ENCODE results near the gene ZDHHC13. TPM values are rescaled to one million over a fixed set of nuclear protein-coding genes. Genes with fewer than 3 reads are reported as not detected.
A peak's percentile ranks its signal among the peaks of the same experiment; 100 is the strongest.

Gene ZDHHC13
- total and polyA plus RNA-seq, 9 of the 15 experiments (the other 6 are each of a cell fraction or from before 2014, with no cell fraction given), result 4.7 to 18.6 (median 10.0) TPM

DNA sequence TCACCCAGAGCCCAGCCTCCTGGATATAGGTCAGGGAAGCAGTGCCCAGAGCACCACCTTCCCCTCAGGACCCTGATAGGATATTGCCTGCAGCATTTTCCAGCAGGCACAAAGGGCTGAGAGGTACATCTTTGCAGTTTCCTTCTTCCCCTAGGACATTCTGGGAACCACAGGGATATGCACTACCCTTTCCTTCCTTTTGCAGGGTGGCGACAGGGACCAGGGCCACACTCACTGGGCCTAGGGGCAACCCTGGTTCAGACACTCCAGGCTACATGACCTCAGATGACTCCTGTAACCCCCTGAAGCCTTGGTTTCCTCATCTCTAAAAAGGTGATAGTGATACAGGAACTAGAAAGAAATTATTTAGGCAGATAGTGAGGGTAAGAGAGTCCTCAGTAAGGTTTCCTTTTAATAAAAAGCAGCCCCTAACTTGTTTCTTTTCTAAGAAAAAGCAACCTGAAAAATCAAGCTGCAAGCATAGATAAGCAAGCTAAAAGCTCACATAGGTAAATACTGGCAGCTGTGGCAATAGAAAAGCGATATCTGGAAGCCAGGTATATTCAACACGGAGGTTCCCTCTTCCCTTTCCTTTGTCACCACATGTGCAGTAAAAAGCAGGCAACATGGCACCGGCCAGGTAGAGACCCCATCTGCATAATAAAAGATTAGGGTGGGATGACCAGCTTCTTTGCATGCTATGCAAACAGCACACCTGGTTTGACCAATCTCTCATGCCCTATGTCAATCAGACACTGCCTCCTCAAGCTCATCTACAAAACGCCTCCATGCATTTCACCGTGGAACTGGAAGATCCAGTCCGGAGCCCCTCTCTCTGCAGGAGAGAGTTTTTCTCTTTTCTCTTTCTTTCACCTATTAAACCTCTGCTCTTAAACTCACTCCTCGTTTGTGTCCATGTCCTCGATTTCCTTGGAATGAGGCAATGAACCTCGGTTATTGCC, 43.2 kb upstream of the ZDHHC13 start (continued):
- TF ChIP-seq, protein P1, sequence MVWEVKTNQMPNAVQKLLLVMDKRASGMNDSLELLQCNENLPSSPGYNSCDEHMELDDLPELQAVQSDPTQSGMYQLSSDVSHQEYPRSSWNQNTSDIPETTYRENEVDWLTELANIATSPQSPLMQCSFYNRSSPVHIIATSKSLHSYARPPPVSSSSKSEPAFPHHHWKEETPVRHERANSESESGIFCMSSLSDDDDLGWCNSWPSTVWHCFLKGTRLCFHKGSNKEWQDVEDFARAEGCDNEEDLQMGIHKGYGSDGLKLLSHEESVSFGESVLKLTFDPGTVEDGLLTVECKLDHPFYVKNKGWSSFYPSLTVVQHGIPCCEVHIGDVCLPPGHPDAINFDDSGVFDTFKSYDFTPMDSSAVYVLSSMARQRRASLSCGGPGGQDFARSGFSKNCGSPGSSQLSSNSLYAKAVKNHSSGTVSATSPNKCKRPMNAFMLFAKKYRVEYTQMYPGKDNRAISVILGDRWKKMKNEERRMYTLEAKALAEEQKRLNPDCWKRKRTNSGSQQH (CRISPR knock-in tag; IDR thresholded peaks at IDR 0.05), result no peak
- no peak for TF ChIP-seq ZBTB1 (CRISPR knock-in tag; IDR thresholded peaks at IDR 0.05; ENCODE audit: borderline replicate concordance, low read depth)
- TF ChIP-seq FOSL1 (tag; conservative IDR thresholded peaks at IDR 0.05), result no peak
- no peak for TF ChIP-seq SRF (CRISPR knock-in tag; IDR thresholded peaks at IDR 0.05)
- TF ChIP-seq EHMT2 (IDR thresholded peaks at IDR 0.05), result no peak
- peak; percentile 74 for TF ChIP-seq TAL1 (IDR thresholded peaks at IDR 0.05)
- TF ChIP-seq, protein P2, sequence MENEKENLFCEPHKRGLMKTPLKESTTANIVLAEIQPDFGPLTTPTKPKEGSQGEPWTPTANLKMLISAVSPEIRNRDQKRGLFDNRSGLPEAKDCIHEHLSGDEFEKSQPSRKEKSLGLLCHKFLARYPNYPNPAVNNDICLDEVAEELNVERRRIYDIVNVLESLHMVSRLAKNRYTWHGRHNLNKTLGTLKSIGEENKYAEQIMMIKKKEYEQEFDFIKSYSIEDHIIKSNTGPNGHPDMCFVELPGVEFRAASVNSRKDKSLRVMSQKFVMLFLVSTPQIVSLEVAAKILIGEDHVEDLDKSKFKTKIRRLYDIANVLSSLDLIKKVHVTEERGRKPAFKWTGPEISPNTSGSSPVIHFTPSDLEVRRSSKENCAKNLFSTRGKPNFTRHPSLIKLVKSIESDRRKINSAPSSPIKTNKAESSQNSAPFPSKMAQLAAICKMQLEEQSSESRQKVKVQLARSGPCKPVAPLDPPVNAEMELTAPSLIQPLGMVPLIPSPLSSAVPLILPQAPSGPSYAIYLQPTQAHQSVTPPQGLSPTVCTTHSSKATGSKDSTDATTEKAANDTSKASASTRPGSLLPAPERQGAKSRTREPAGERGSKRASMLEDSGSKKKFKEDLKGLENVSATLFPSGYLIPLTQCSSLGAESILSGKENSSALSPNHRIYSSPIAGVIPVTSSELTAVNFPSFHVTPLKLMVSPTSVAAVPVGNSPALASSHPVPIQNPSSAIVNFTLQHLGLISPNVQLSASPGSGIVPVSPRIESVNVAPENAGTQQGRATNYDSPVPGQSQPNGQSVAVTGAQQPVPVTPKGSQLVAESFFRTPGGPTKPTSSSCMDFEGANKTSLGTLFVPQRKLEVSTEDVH (IDR thresholded peaks at IDR 0.05; ENCODE audit: low read depth, partially characterized antibody), result no peak
- no peak for TF ChIP-seq RBM15 (IDR thresholded peaks at IDR 0.05; ENCODE audit: insufficient read depth, low read length)
- no peak for TF ChIP-seq EP300 (IDR thresholded peaks at IDR 0.05; ENCODE audit: low read length)
- no peak for TF ChIP-seq HNRNPH1 (optimal IDR thresholded peaks at IDR 0.05; ENCODE audit: low read depth, low read length)
- TF ChIP-seq BRD4 (IDR thresholded peaks at IDR 0.05), result no peak
- no peak for TF ChIP-seq ZNF436 (CRISPR knock-in tag; IDR thresholded peaks at IDR 0.05)
- no peak for TF ChIP-seq ZNF124 (CRISPR knock-in tag; IDR thresholded peaks at IDR 0.05)
- peak; percentile 30; the same call in 1 of the 2 replicates for TF ChIP-seq TEAD4 (IDR thresholded peaks at IDR 0.05; ENCODE audit: low read length)
- TF ChIP-seq TEAD4 (CRISPR knock-in tag; IDR thresholded peaks at IDR 0.05; ENCODE audit: borderline replicate concordance), result no peak
- TF ChIP-seq HDGF (IDR thresholded peaks at IDR 0.05), result no peak
- TF ChIP-seq, protein P3, sequence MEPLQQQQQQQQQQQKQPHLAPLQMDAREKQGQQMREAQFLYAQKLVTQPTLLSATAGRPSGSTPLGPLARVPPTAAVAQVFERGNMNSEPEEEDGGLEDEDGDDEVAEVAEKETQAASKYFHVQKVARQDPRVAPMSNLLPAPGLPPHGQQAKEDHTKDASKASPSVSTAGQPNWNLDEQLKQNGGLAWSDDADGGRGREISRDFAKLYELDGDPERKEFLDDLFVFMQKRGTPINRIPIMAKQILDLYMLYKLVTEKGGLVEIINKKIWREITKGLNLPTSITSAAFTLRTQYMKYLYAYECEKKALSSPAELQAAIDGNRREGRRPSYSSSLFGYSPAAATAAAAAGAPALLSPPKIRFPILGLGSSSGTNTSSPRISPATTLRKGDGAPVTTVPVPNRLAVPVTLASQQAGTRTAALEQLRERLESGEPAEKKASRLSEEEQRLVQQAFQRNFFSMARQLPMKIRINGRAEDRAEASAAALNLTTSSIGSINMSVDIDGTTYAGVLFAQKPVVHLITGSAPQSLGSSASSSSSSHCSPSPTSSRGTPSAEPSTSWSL (CRISPR knock-in tag; IDR thresholded peaks at IDR 0.05; ENCODE audit: borderline replicate concordance), result no peak
- peak; percentile 61 for TF ChIP-seq ARID1B (IDR thresholded peaks at IDR 0.05)
- TF ChIP-seq, protein P4, sequence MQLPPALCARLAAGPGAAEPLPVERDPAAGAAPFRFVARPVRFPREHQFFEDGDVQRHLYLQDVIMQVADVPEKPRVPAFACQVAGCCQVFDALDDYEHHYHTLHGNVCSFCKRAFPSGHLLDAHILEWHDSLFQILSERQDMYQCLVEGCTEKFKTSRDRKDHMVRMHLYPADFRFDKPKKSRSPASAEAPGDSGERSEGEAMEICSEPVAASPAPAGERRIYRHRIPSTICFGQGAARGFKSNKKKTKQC (CRISPR knock-in tag; IDR thresholded peaks at IDR 0.05), result no peak

All from K562 (cell line).